GM21717 (cell line): Measurements from ENCODE around the gene SLC30A10.
"Not testable (repeated sequence)": the region's sequence is repeated elsewhere in the genome, so short reads cannot be mapped to it uniquely, and the experiment has no call there.

Experiments
- ATAC-seq: cut with Tn5 transposase; IDR thresholded peaks from one replicate; pipeline ENCODE4 v1.9.1; 2021; ENCODE audit warnings: mild to moderate bottlenecking, moderate library complexity; ENCODE audit not compliant: unreplicated experiment

The SLC30A10 gene

DNA sequence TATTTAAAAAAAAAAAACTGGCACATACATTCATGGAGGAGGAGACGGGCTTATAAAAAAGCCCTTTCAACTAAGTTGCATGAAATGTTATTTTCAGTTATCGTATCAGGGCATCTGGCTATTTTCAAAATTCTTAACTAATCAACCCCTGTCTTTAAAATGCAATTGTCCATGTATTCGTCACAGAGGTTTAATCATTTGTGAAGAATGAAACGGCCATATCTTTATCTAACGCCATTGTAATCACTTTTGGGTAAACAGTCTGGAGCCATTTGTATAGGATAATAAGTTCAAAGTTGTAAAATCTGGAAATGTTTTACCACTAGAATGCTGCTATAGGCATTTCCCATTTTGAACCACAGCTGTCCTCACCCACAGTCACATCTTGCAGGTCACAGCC lies 30.4 kb downstream of the SLC30A10 start:
- ATAC-seq = no peak

- not testable (repeated sequence) for ATAC-seq
Measured at GRCh38 chr1:219892271-219892670, 36.1 kb downstream of the SLC30A10 start.

- ATAC-seq = not testable (repeated sequence)
Measured at GRCh38 chr1:219891846-219892245, 36.5 kb downstream of the SLC30A10 start.

GRCh38 chr1:219888667-219889066 lies 39.7 kb downstream of the SLC30A10 start:
- ATAC-seq = not testable (repeated sequence)

DNA sequence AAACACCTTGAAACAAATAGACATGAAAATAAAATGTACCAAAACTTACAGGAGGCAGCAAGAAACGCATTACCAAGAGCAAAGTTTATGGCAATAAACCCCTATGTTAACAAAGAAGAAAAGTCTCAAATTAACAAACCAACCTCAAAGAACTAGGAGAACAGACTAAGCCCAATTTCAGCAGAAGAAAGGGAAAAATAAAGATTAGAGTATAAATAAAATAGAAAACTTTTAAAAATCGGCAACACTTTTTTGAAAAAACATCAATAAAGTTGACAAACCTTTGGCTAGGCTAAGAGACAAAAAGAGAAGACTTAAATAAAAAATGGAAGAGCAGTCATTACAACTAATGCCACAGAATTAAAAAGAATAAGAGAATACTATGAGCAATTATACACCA lies 42.7 kb downstream of the SLC30A10 start:
- ATAC-seq = no peak

DNA sequence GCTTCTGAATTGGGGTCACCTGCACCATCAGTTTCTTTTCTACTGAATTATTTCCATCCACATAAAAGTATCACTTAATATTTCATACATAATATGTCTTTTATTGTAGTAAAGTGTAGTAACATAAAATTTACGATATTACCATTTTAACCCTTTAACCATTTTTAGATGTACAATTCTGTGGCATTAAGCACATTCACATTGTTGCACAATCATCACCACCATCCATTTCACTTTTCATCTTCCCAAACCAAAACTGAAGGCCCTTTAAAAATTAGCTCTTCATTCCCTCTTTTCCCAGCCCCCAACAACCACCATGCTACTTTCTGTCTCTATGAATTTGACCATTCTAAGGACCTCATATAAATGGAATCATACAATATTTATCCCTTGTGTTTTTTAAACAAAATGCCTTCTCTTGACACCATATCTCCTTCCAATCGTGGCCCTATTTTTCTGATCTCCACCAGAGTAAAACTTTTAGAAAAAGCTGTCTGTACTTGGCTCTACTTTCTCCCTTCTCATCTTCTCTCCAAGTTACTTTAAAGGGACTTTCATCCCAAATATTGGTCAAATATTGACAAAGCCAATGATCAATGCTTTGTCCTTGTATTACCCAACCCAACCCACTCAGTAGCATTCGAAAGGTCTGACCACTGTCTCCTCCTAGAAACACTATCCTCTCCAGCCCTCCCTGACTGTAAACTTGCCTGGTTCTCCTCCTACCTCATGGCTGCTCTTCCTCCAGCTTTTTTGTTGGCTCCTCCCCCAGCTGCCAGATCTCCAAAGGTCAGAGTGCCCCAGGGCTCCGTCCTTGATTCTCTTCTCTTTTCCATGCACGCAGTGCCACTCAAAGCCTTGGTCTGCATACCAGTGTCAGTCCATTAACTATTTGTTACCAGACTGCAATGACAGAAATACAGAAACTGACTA lies 44.7 kb downstream of the SLC30A10 start:
- no peak for ATAC-seq

GRCh38 chr1:219882755-219883154 lies 45.6 kb downstream of the SLC30A10 start:
- no peak for ATAC-seq

DNA sequence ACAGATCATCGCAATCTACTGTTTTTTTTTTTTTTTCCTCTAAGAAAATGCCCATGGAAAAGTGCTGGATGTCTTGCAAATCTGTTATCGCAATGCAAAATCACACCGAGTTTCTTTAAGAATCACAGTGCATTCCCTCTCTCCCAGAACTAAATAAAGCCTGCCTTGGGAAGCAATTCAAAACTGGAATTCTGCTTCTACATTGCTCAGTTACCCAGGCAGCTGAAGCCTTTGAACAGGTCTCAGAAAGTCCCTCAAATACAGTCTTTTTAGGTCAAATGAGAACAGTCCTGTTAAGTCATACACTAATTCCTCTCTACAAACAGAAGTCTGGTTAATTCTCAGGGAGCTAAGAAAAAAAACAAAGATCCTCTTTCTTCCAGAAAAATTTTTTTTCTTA lies 46.3 kb downstream of the SLC30A10 start:
- no peak for ATAC-seq

GRCh38 chr1:219880765-219881457 lies 47.4 kb downstream of the SLC30A10 start:
- no peak for ATAC-seq

- ATAC-seq = no peak
Measured at GRCh38 chr1:219876798-219877209, 51.6 kb downstream of the SLC30A10 start.

GRCh38 chr1:219875860-219876259 lies 52.5 kb downstream of the SLC30A10 start:
- no peak for ATAC-seq

GRCh38 chr1:219872538-219872937 lies 55.8 kb downstream of the SLC30A10 start:
- ATAC-seq = not testable (repeated sequence)

DNA sequence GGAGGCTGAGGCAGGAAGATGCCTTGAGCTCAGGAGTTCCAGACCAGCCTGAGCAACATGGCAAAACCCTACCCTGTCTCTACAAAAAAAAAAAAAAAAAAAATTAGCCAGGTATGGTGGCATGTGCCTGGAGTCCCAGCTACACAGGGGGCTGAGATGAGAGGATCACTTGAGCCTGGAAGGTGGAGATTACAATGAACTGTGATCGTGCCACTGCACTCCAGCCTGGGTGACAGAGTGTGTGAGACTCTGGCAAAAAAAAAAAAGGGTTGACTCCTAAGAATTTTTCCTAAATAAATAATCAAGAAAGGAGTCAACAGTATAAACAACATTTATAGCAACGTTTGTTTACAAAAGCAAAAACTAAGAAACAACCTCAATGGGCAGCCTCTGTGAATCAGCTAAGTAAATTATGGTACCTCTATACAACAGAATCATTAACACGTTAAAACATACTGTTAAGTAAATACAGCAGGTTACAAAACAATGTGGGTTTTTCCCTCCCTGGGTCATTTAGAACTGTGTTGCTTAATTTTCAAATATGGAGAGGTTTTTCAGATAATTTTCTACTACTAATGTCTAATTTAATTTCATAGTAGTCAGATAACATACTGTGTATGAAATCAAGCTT lies 56.8 kb downstream of the SLC30A10 start:
- no peak for ATAC-seq

GRCh38 chr1:219868615-219869014 lies 59.7 kb downstream of the SLC30A10 start:
- ATAC-seq = not testable (repeated sequence)
